ENCODE data around the gene MAD1L1. TPM values are rescaled to one million over a fixed set of nuclear protein-coding genes. Genes with fewer than 3 reads are reported as not detected.

Gene MAD1L1
- total and polyA plus RNA-seq, 3 donors from 2014 or later: 63.1 to 149 (median 94.6) TPM

DNA sequence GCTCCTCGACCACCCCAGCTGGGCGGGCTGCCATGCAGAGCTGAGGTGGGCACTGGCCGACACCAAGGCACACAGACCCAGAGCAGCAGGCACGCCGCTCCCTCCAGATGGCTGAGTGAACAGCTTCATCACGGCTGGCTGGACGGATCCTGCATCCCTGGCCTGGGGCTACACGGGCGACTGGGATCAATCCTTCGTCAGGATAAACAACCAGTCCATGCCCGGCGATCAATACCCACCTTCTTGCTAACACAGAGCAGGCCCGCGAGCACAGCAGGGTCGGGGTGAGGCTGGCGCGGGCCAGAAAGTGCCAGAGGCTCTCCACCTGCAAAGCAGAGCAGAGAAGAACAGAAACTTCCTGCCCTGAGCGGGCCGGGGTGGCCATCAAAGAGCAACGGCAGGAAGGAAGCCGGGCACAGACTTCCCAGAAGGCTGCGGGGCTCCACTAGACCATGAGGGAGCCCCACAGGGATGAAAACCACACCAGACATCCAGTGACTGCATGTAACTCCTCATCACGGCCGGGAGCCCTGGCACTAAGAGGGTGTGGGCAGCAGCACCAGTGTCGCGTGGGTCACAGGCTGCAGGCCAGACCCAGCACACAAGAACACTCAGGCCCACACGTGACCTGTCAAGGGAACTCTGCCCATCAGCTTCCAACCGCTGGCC lies 166.4 kb downstream of the MAD1L1 start:
- WGBS, 2 donors: 96 to 97% methylated on average over 13 to 27 of the region's 28 CpGs
- no peaks in the 10 kb centered on the region for H3K36me3 ChIP-seq (ENCODE audit: low read depth, missing control alignments)
- intact Hi-C loops (cut with DNase I; ENCODE audit: low total_unique reads): no loop called here
- no peaks in the 10 kb centered on the region for H3K27me3 ChIP-seq
- H3K27ac ChIP-seq: no peak overlapping the region
- DNase-seq: no peak
- no peaks in the 10 kb centered on the region for H3K4me1 ChIP-seq
- H3K9me3 ChIP-seq: no peaks in the 10 kb centered on the region
- TF ChIP-seq, protein P1, sequence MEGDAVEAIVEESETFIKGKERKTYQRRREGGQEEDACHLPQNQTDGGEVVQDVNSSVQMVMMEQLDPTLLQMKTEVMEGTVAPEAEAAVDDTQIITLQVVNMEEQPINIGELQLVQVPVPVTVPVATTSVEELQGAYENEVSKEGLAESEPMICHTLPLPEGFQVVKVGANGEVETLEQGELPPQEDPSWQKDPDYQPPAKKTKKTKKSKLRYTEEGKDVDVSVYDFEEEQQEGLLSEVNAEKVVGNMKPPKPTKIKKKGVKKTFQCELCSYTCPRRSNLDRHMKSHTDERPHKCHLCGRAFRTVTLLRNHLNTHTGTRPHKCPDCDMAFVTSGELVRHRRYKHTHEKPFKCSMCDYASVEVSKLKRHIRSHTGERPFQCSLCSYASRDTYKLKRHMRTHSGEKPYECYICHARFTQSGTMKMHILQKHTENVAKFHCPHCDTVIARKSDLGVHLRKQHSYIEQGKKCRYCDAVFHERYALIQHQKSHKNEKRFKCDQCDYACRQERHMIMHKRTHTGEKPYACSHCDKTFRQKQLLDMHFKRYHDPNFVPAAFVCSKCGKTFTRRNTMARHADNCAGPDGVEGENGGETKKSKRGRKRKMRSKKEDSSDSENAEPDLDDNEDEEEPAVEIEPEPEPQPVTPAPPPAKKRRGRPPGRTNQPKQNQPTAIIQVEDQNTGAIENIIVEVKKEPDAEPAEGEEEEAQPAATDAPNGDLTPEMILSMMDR (IDR thresholded peaks at IDR 0.05): no peak
- TF ChIP-seq POLR2A (IDR thresholded peaks at IDR 0.05): no peak
- no peak overlapping the region for H3K4me3 ChIP-seq

DNA sequence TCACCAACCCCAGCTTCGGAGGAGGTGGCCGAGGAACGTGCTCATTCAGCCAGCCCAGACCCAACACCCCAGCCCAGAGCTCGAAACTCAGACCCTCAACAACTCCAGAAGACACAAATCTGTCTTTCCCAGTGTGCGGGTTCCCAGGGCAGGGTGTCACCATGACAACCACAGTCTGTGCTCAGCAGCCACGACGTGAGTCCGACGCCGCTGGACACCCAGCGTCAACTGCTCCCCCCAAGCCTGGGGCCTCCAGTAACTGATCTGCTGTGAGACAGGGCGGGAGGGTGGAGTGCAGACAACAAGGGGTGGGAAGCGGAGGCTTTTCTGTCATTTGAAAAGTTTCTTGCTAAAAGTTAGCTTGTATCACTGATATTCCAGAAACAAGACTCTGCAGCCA lies 167.2 kb downstream of the MAD1L1 start:
- H3K9me3 ChIP-seq: no peaks in the 10 kb centered on the region
- H3K4me1 ChIP-seq: no peaks in the 10 kb centered on the region
- DNase-seq: no peak
- no peaks in the 10 kb centered on the region for H3K27me3 ChIP-seq
- intact Hi-C loops (cut with DNase I; ENCODE audit: low total_unique reads): no loop called here
- TF ChIP-seq POLR2A (IDR thresholded peaks at IDR 0.05): no peak
- TF ChIP-seq, protein P1 (IDR thresholded peaks at IDR 0.05): no peak
- H3K36me3 ChIP-seq (ENCODE audit: low read depth, missing control alignments): no peaks in the 10 kb centered on the region
- WGBS, 2 donors: 92 to 96% methylated on average over 13 of the region's 13 CpGs
- no peak overlapping the region for H3K27ac ChIP-seq
- no peak overlapping the region for H3K4me3 ChIP-seq

DNA sequence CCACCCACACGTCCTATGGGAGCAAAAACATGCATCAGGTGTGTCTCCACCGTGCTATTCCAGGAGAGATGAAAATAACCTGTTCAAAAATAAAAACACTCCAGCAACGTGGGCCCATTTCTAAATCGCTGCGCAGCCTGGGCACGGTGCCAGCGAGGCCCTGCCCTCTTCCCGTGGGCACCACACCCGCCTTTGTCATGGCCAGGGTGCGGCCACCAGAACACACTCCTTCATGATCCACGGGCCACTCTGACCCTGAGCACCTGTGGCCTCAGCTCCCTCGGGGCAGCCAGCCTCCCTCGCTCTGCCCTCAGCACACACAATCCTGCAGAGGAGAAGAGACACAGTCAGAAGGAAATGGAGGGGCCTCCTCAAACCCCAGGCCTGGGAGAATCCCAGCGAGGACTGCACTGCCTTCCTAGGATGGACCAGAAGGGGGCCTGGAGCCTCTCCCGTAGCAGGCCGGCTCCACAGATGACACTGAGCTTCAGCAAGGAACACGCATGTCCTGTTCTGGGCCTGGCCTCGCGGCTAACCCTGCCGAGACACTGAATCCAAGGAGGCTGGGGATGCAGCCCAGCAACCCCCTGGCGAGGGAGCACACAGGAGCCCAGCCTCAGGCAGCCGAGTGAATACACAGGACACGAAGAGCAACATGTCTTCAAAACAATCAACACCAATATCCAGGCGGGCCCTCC lies 169.0 kb downstream of the MAD1L1 start:
- WGBS, 2 donors: 57 to 69% methylated on average over 20 to 24 of the region's 24 CpGs
- peak; percentile 26 for DNase-seq
- Histone ChIP-seq H3K27ac (no peak overlapping the region), H3K4me3 (no peak overlapping the region), H3K27me3 (no peaks in the 10 kb centered on the region), H3K4me1 (no peaks in the 10 kb centered on the region), H3K9me3 (no peaks in the 10 kb centered on the region), H3K36me3 (ENCODE audit: low read depth, missing control alignments) (no peaks in the 10 kb centered on the region)
- no peak for TF ChIP-seq POLR2A (IDR thresholded peaks at IDR 0.05)
- TF ChIP-seq, protein P1 (IDR thresholded peaks at IDR 0.05): no peak
- intact Hi-C loops (cut with DNase I; ENCODE audit: low total_unique reads): no loop called here

DNA sequence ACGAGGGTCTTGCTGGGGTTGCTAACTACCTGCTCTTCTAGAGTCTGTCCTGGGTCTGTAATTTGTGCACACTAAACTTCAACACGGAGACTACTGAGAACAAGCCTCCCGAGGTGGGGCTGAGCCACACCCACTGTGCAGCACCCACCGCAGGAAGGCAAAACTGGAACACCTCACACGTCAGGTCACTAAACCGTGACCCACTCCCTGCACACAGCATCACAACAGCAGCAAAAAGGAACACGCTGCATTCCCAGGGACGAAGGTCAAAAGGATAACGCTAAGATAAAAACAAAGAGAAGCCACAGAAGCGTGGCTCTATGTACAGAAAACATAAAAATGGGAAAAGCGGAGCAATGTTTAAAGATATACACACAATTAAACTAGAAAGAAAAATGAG lies 170.1 kb downstream of the MAD1L1 start:
- Histone ChIP-seq H3K4me1 (no peaks in the 10 kb centered on the region), H3K36me3 (ENCODE audit: low read depth, missing control alignments) (no peaks in the 10 kb centered on the region), H3K27ac (no peak overlapping the region), H3K27me3 (no peaks in the 10 kb centered on the region), H3K9me3 (no peaks in the 10 kb centered on the region), H3K4me3 (no peak overlapping the region)
- 49 to 60% methylated on average over 11 of the region's 11 CpGs for WGBS, 2 donors
- intact Hi-C loops (cut with DNase I; ENCODE audit: low total_unique reads): no loop called here
- TF ChIP-seq POLR2A (IDR thresholded peaks at IDR 0.05): no peak
- TF ChIP-seq, protein P1 (IDR thresholded peaks at IDR 0.05): no peak
- DNase-seq: no peak
